ENCODE data around the gene ABCA7. TPM values are rescaled to one million over a fixed set of nuclear protein-coding genes. Genes with fewer than 3 reads are reported as not detected.

ABCA7 gene
- total and polyA plus RNA-seq, 2 of the 13 experiments (the other 11 are each of a cell fraction or from before 2014, with no cell fraction given) = 4.4 to 32.4 TPM

GRCh38 chr19:1020868-1021425, 19.0 kb upstream of the ABCA7 start, which contains the start of gene TMEM259 (continued):
- TF ChIP-seq, protein P1, sequence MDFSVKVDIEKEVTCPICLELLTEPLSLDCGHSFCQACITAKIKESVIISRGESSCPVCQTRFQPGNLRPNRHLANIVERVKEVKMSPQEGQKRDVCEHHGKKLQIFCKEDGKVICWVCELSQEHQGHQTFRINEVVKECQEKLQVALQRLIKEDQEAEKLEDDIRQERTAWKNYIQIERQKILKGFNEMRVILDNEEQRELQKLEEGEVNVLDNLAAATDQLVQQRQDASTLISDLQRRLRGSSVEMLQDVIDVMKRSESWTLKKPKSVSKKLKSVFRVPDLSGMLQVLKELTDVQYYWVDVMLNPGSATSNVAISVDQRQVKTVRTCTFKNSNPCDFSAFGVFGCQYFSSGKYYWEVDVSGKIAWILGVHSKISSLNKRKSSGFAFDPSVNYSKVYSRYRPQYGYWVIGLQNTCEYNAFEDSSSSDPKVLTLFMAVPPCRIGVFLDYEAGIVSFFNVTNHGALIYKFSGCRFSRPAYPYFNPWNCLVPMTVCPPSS (IDR thresholded peaks at IDR 0.05) = no peak
- no peak for TF ChIP-seq ZNF496 (CRISPR knock-in tag; IDR thresholded peaks at IDR 0.05; ENCODE audit: insufficient replicate concordance)
- no peak for TF ChIP-seq HNF4A (CRISPR knock-in tag; IDR thresholded peaks at IDR 0.05)
- TF ChIP-seq ZEB1 (IDR thresholded peaks at IDR 0.05; ENCODE audit: insufficient replicate concordance, low read depth) = no peak
- TF ChIP-seq MTA3 (CRISPR knock-in tag; IDR thresholded peaks at IDR 0.05) = no peak
- TF ChIP-seq HMGXB3 (CRISPR knock-in tag; IDR thresholded peaks at IDR 0.05; ENCODE audit: borderline replicate concordance) = no peak
- TF ChIP-seq GPBP1L1 (CRISPR knock-in tag; IDR thresholded peaks at IDR 0.05) = no peak
- TF ChIP-seq ZBTB3 (CRISPR knock-in tag; IDR thresholded peaks at IDR 0.05; ENCODE audit: borderline replicate concordance, low read depth) = no peak
- TF ChIP-seq RFX5 (IDR thresholded peaks at IDR 0.05; ENCODE audit: low read depth, low read length) = no peak
- TF ChIP-seq SP140L (CRISPR knock-in tag; IDR thresholded peaks at IDR 0.05; ENCODE audit: borderline replicate concordance) = no peak
- no peak for TF ChIP-seq ZNF326 (CRISPR knock-in tag; IDR thresholded peaks at IDR 0.05; ENCODE audit: borderline replicate concordance)
- TF ChIP-seq ZNF432 (CRISPR knock-in tag; IDR thresholded peaks at IDR 0.05; ENCODE audit: borderline replicate concordance) = 0 out of 2 replicates have a peak, but pooled peaks have one; percentile 3
- TF ChIP-seq HMG20A (CRISPR knock-in tag; IDR thresholded peaks at IDR 0.05; ENCODE audit: borderline replicate concordance) = no peak
- TF ChIP-seq, protein P2, sequence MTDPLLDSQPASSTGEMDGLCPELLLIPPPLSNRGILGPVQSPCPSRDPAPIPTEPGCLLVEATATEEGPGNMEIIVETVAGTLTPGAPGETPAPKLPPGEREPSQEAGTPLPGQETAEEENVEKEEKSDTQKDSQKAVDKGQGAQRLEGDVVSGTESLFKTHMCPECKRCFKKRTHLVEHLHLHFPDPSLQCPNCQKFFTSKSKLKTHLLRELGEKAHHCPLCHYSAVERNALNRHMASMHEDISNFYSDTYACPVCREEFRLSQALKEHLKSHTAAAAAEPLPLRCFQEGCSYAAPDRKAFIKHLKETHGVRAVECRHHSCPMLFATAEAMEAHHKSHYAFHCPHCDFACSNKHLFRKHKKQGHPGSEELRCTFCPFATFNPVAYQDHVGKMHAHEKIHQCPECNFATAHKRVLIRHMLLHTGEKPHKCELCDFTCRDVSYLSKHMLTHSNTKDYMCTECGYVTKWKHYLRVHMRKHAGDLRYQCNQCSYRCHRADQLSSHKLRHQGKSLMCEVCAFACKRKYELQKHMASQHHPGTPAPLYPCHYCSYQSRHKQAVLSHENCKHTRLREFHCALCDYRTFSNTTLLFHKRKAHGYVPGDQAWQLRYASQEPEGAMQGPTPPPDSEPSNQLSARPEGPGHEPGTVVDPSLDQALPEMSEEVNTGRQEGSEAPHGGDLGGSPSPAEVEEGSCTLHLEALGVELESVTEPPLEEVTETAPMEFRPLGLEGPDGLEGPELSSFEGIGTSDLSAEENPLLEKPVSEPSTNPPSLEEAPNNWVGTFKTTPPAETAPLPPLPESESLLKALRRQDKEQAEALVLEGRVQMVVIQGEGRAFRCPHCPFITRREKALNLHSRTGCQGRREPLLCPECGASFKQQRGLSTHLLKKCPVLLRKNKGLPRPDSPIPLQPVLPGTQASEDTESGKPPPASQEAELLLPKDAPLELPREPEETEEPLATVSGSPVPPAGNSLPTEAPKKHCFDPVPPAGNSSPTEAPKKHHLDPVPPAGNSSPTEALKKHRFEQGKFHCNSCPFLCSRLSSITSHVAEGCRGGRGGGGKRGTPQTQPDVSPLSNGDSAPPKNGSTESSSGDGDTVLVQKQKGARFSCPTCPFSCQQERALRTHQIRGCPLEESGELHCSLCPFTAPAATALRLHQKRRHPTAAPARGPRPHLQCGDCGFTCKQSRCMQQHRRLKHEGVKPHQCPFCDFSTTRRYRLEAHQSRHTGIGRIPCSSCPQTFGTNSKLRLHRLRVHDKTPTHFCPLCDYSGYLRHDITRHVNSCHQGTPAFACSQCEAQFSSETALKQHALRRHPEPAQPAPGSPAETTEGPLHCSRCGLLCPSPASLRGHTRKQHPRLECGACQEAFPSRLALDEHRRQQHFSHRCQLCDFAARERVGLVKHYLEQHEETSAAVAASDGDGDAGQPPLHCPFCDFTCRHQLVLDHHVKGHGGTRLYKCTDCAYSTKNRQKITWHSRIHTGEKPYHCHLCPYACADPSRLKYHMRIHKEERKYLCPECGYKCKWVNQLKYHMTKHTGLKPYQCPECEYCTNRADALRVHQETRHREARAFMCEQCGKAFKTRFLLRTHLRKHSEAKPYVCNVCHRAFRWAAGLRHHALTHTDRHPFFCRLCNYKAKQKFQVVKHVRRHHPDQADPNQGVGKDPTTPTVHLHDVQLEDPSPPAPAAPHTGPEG (CRISPR knock-in tag; IDR thresholded peaks at IDR 0.05) = no peak
- TF ChIP-seq FLYWCH1 (CRISPR knock-in tag; IDR thresholded peaks at IDR 0.05) = no peak

Measured in HepG2 (cell line).